Chondrocyte (in vitro differentiated cells): ENCODE results near the gene PSAT1. TPM values are rescaled to one million over a fixed set of nuclear protein-coding genes. Genes with fewer than 3 reads are reported as not detected.
A peak's percentile ranks its signal among the peaks of the same experiment; 100 is the strongest.

ENCODE experiments used
- DNase-seq: peaks from one replicate; pipeline ENCODE4 v3.0.0; 2021; ENCODE audit warnings: mixed read lengths, low spot score
- H3K27ac Mint-ChIP-seq: one replicate; pipeline ENCODE4 v1.8.0; 2021; ENCODE audit warnings: mild to moderate bottlenecking, moderate library complexity, mixed read lengths; ENCODE audit not compliant: unreplicated experiment
- H3K27me3 Mint-ChIP-seq: 2 replicates; pipeline ENCODE4 v1.8.0; 2021; ENCODE audit warnings: low read depth, mixed read lengths
- H3K36me3 Mint-ChIP-seq: 2 replicates; pipeline ENCODE4 v1.8.0; 2021; ENCODE audit warnings: low read depth, mixed read lengths
- H3K4me1 Mint-ChIP-seq: 2 replicates; pipeline ENCODE4 v1.8.0; 2021; ENCODE audit warnings: low read depth, mild to moderate bottlenecking, mixed read lengths
- H3K4me3 Mint-ChIP-seq: one replicate; pipeline ENCODE4 v1.8.0; 2021; ENCODE audit warnings: mild to moderate bottlenecking, moderate library complexity, mixed read lengths; ENCODE audit not compliant: unreplicated experiment
- H3K9me3 Mint-ChIP-seq: 2 replicates; pipeline ENCODE4 v1.8.0; 2021; ENCODE audit warnings: low read depth, mixed read lengths
- total RNA-seq: library from RNA; stranded (reverse); gene quantifications from 3 replicates; pipeline ENCODE4 v1.2.1, GENCODE V29; 2021
- TF ChIP-seq, protein P1 (sequence below): fragments of 200-600 bp; sonication (generic); IDR thresholded peaks from 2 replicates; pipeline ENCODE4 v1.5.0; 2021; ENCODE audit warnings: antibody characterized with exemption, mild to moderate bottlenecking, moderate library complexity

PSAT1 gene
- total RNA-seq, 1 donor from 2014 or later, result 299 TPM

GRCh38 chr9:78261403-78262001 is 35.4 kb upstream of the PSAT1 start:
- Mint-ChIP-seq H3K9me3 (no peaks in the 10 kb centered on the region), H3K27ac (no peak overlapping the region), H3K27me3 (no peaks in the 10 kb centered on the region), H3K36me3 (peaks cover 9% of the 10 kb centered on the region), H3K4me1 (no peaks in the 10 kb centered on the region), H3K4me3 (no peak overlapping the region)
- TF ChIP-seq, protein P1, sequence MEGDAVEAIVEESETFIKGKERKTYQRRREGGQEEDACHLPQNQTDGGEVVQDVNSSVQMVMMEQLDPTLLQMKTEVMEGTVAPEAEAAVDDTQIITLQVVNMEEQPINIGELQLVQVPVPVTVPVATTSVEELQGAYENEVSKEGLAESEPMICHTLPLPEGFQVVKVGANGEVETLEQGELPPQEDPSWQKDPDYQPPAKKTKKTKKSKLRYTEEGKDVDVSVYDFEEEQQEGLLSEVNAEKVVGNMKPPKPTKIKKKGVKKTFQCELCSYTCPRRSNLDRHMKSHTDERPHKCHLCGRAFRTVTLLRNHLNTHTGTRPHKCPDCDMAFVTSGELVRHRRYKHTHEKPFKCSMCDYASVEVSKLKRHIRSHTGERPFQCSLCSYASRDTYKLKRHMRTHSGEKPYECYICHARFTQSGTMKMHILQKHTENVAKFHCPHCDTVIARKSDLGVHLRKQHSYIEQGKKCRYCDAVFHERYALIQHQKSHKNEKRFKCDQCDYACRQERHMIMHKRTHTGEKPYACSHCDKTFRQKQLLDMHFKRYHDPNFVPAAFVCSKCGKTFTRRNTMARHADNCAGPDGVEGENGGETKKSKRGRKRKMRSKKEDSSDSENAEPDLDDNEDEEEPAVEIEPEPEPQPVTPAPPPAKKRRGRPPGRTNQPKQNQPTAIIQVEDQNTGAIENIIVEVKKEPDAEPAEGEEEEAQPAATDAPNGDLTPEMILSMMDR, result peak; percentile 88
- DNase-seq, result no peak

DNA sequence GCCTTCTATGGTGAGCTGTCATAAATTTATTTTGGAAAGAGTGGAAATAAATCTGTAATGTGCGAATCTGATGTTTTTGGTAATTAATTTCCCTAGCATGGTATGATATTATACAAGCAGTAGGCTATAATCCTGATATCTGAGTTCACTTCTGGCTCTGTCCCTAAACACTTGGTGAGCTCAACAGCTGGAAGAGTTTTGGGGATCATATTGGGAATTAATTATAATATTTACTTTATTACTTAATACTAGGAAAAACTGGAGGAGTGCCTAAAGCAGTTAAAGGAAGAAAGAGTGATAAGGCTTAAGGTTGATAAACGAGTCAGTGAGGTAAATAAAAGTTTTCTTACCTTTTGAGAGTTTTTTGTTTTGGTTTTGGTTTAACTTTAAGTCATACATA is 34.3 kb upstream of the PSAT1 start:
- Mint-ChIP-seq H3K4me1 (no peaks in the 10 kb centered on the region), H3K36me3 (peaks cover 14% of the 10 kb centered on the region), H3K27me3 (no peaks in the 10 kb centered on the region), H3K4me3 (no peak overlapping the region), H3K27ac (no peak overlapping the region), H3K9me3 (no peaks in the 10 kb centered on the region)
- no peak for DNase-seq
- TF ChIP-seq, protein P1, result no peak

DNA sequence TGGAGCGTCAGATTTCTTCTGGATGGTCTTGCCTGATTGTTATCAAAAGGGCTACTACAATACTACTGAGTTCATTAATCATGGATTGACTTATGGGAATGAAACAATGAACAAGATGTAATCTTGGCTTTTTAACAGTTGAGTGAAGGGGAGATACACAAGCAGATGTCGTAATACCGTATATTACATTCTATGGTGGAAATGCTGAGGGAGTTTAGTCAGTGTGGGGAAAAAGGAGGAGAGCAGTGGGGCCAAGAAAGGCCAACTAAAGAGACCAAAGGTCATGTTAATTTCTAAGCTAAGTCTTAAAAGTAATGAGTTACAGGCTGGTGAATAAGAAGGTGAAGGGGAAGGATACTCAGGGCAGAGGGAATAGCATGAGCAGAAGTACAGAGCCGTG is 29.0 kb upstream of the PSAT1 start:
- H3K9me3 Mint-ChIP-seq, result no peaks in the 10 kb centered on the region
- peaks cover 3% of the 10 kb centered on the region for H3K4me1 Mint-ChIP-seq
- peaks cover 26% of the 10 kb centered on the region for H3K36me3 Mint-ChIP-seq
- TF ChIP-seq, protein P1, result no peak
- no peaks in the 10 kb centered on the region for H3K27me3 Mint-ChIP-seq
- H3K27ac Mint-ChIP-seq, result no peak overlapping the region
- no peak for DNase-seq
- H3K4me3 Mint-ChIP-seq, result no peak overlapping the region

- no peaks in the 10 kb centered on the region for H3K9me3 Mint-ChIP-seq
- H3K4me3 Mint-ChIP-seq, result no peak overlapping the region
- no peak overlapping the region for H3K27ac Mint-ChIP-seq
- H3K4me1 Mint-ChIP-seq, result peaks cover 14% of the 10 kb centered on the region
- DNase-seq, result no peak
- TF ChIP-seq, protein P1, result no peak
- H3K27me3 Mint-ChIP-seq, result no peaks in the 10 kb centered on the region
- H3K36me3 Mint-ChIP-seq, result peaks cover 25% of the 10 kb centered on the region
These were observed 27.1 kb upstream of the PSAT1 start for GRCh38 chr9:78269784-78270183.

DNA sequence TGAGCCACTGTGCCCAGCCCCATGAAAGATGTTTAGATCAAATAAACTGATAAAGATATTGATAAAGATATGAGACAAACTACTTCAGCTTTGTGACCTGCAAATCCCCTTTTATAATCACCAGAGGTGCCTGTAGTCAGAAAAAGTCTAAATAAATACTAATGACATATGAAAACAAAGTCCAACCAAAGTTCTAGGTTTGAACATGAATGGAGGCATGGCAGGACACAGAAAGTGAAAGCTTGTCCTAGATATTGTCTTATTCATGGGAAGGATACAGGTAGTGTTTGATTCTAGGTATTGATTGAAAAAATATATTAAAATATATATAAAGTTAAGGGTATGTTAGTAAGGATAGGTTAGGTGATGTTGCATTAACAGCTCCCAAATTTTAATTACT is 24.6 kb upstream of the PSAT1 start:
- no peak for DNase-seq
- Mint-ChIP-seq H3K27me3 (no peaks in the 10 kb centered on the region), H3K4me1 (peaks cover 14% of the 10 kb centered on the region), H3K9me3 (no peaks in the 10 kb centered on the region), H3K36me3 (peaks cover 15% of the 10 kb centered on the region), H3K4me3 (no peak overlapping the region), H3K27ac (no peak overlapping the region)
- TF ChIP-seq, protein P1, result no peak
